ENCODE data around the gene MORN3.
"Not testable (repeated sequence)": the region's sequence is repeated elsewhere in the genome, so short reads cannot be mapped to it uniquely, and the experiment has no call there.

MORN3 gene

GRCh38 chr12:121689430-121689829 lies 20.0 kb upstream of the MORN3 start:
- DNase-seq, result no peak

- no peak for DNase-seq
These were observed 19.5 kb upstream of the MORN3 start for GRCh38 chr12:121688966-121689365.

- not testable (repeated sequence) for DNase-seq
These were observed 10.3 kb upstream of the MORN3 start for GRCh38 chr12:121679661-121680197.

- DNase-seq, result no peak
These were observed 9.4 kb upstream of the MORN3 start for GRCh38 chr12:121678716-121679300.

GRCh38 chr12:121678305-121678704 lies 8.9 kb upstream of the MORN3 start:
- DNase-seq, result no peak

GRCh38 chr12:121676190-121676589 lies 6.7 kb upstream of the MORN3 start:
- no peak for DNase-seq

GRCh38 chr12:121673013-121673511 lies 3.6 kb upstream of the MORN3 start:
- peak in 1 of 2 experiments; percentile 34 for DNase-seq

- peak; percentile 44 to 54 for DNase-seq
These were observed 519 bp downstream of the MORN3 start for GRCh38 chr12:121668750-121669520.

- not testable (repeated sequence) for DNase-seq
These were observed 2.6 kb downstream of the MORN3 start for GRCh38 chr12:121666829-121667228.

GRCh38 chr12:121663610-121663929 lies 5.9 kb downstream of the MORN3 start:
- DNase-seq, result no peak

- not testable (repeated sequence) for DNase-seq
These were observed 7.9 kb downstream of the MORN3 start for GRCh38 chr12:121661353-121662105.

GRCh38 chr12:121657305-121658008 lies 12.0 kb downstream of the MORN3 start:
- DNase-seq, result no peak

GRCh38 chr12:121656122-121656521 lies 13.3 kb downstream of the MORN3 start:
- DNase-seq, result no peak

- no peak for DNase-seq
These were observed 15.5 kb downstream of the MORN3 start for GRCh38 chr12:121653999-121654398.

GRCh38 chr12:121652767-121653497 lies 16.5 kb downstream of the MORN3 start:
- DNase-seq, result no peak

- DNase-seq, result no peak
These were observed 18.1 kb downstream of the MORN3 start for GRCh38 chr12:121651320-121651719.

- DNase-seq, result no peak
These were observed 19.6 kb downstream of the MORN3 start for GRCh38 chr12:121649819-121650353.

GRCh38 chr12:121649322-121649721 lies 20.1 kb downstream of the MORN3 start:
- no peak for DNase-seq

GRCh38 chr12:121648458-121649028 lies 20.9 kb downstream of the MORN3 start:
- no peak for DNase-seq

- DNase-seq, result no peak
These were observed 28.2 kb downstream of the MORN3 start for GRCh38 chr12:121641343-121641630.

- DNase-seq, result no peak
These were observed 30.9 kb downstream of the MORN3 start for GRCh38 chr12:121638298-121639202.

Data from SHP77 (cell line).